Endothelial cell of umbilical vein (primary cell): Measurements from ENCODE around the gene B9D1. TPM values are rescaled to one million over a fixed set of nuclear protein-coding genes. Genes with fewer than 3 reads are reported as not detected.

ENCODE experiments used
- BruUV-seq: library from RNA; stranded (reverse); fragments of 400-500 nt; replicated peaks from 2 replicates; lab custom pipeline; 2021; lab: Mats Ljungman, UMichigan
- CTCF ChIA-PET: fragments of 300-600, 350-600 bp; sonication (Branson Sonifier 250); formaldehyde crosslinking; loops from one replicate; lab custom pipeline; 2021; ENCODE audit warnings: antibody characterized with exemption, inconsistent platforms; lab: Charles Lee
- POLR2A ChIA-PET: fragments of 300-600, 350-600 bp; sonication (Branson Sonifier 250); formaldehyde crosslinking; loops from one replicate; lab custom pipeline; 2021; ENCODE audit warnings: antibody characterized with exemption, inconsistent platforms; lab: Charles Lee
- DNase-seq: peaks from one replicate; pipeline ENCODE4 v3.0.0-alpha.2; 2011; ENCODE audit warnings: low read depth, low spot score
- FAIRE-seq: peaks from 2 replicates; lab custom pipeline; 2011; peaks lifted over from hg19 to GRCh38; lab: Jason Lieb, UNC
- H2AFZ ChIP-seq: 2 replicates; pipeline ENCODE4 v1.6.0; 2012; ENCODE audit warnings: low read depth, low read length, control low read depth, inconsistent platforms
- H3K27ac ChIP-seq: 2 replicates; pipeline ENCODE4 v1.5.1; 2011; ENCODE audit warnings: low read depth, mild to moderate bottlenecking, control low read depth, low read length, moderate library complexity; ENCODE audit not compliant: insufficient read depth
- H3K27me3 ChIP-seq, 2 experiments: 2 replicates each; pipeline versions ENCODE4 v1.6.0 to v1.6.1; 2011; ENCODE audit warnings: low read length in 2 of 2, mixed read lengths in 1 of 2; ENCODE audit not compliant: control insufficient read depth in 2 of 2, insufficient read depth in 2 of 2
- H3K36me3 ChIP-seq, 2 experiments: 2 replicates in 1 of 2; 3 replicates in 1 of 2; pipeline ENCODE4 v1.5.1; 2011; ENCODE audit warnings: low read length in 2 of 2, mild to moderate bottlenecking in 1 of 2, moderate library complexity in 1 of 2; ENCODE audit not compliant: control insufficient read depth in 2 of 2, insufficient read depth in 2 of 2; ENCODE audit errors: extremely low read depth in 1 of 2
- H3K4me1 ChIP-seq: 3 replicates; pipeline ENCODE4 v1.5.1; 2011; ENCODE audit warnings: mild to moderate bottlenecking, low read length; ENCODE audit not compliant: control insufficient read depth, insufficient read depth; ENCODE audit errors: extremely low read depth
- H3K4me2 ChIP-seq: 2 replicates; pipeline ENCODE4 v1.6.1; 2011; ENCODE audit warnings: low read length, control low read depth, mixed read lengths; ENCODE audit not compliant: insufficient read depth
- H3K4me3 ChIP-seq, 3 experiments: fragments of 200-600 bp in 1 of 3; sonication (generic), shearing (Covaris generic) in 1 of 3; replicated peaks in 1 of 3; 2 replicates each; pipeline ENCODE4 v1.5.1; 2011 to 2016; ENCODE audit warnings: control low read depth in 3 of 3, low read length in 3 of 3, mild to moderate bottlenecking in 2 of 3, inconsistent platforms in 1 of 3, low read depth in 1 of 3, moderate library complexity in 1 of 3; ENCODE audit not compliant: insufficient read depth in 1 of 3
- H3K79me2 ChIP-seq: 2 replicates; pipeline ENCODE4 v1.6.0; 2012; ENCODE audit warnings: low read length, inconsistent platforms; ENCODE audit not compliant: control insufficient read depth, insufficient read depth
- H3K9ac ChIP-seq: replicated peaks from 2 replicates; pipeline ENCODE3; 2011; ENCODE audit warnings: low read length, control low read depth; ENCODE audit not compliant: insufficient read depth; ENCODE audit errors: extremely low read depth
- H3K9me1 ChIP-seq: replicated peaks from 3 replicates; pipeline ENCODE4 v1.6.0; 2011; ENCODE audit warnings: mild to moderate bottlenecking, low read length; ENCODE audit not compliant: control insufficient read depth, insufficient read depth; ENCODE audit errors: extremely low read depth
- H3K9me3 ChIP-seq: replicated peaks from 2 replicates; pipeline ENCODE4 v1.5.1; 2012; ENCODE audit warnings: low read length, inconsistent platforms; ENCODE audit not compliant: control insufficient read depth, insufficient read depth
- H4K20me1 ChIP-seq: replicated peaks from 2 replicates; pipeline ENCODE3; 2011; ENCODE audit warnings: mild to moderate bottlenecking, low read length; ENCODE audit not compliant: control insufficient read depth, insufficient read depth; ENCODE audit errors: extremely low read depth
- EZH2 ChIP-seq: IDR thresholded peaks from 2 replicates; pipeline ENCODE4 v1.6.1; 2012; ENCODE audit warnings: borderline replicate concordance, low read depth, mild to moderate bottlenecking, moderate library complexity, low read length, inconsistent platforms; ENCODE audit not compliant: severe bottlenecking
- FOS ChIP-seq: IDR thresholded peaks from 2 replicates; pipeline ENCODE4 v1.6.1; 2011; ENCODE audit warnings: mild to moderate bottlenecking, low read length, moderate library complexity, borderline replicate concordance; ENCODE audit not compliant: insufficient read depth
- GATA2 ChIP-seq: IDR thresholded peaks from 2 replicates; pipeline ENCODE4 v1.7.0; 2011; ENCODE audit warnings: low read depth, mild to moderate bottlenecking, moderate library complexity, mixed read lengths, low read length; ENCODE audit not compliant: insufficient read length, insufficient read depth
- JUN ChIP-seq: IDR thresholded peaks from 2 replicates; pipeline ENCODE4 v1.6.1; 2011; ENCODE audit warnings: borderline replicate concordance, low read depth; ENCODE audit not compliant: insufficient read length, insufficient read depth
- MYC ChIP-seq: IDR thresholded peaks from one replicate; pipeline ENCODE4 v1.6.1; 2011; ENCODE audit warnings: mild to moderate bottlenecking, low read depth, low read length
- POLR2A ChIP-seq: IDR thresholded peaks from 2 replicates; pipeline ENCODE4 v1.6.1; 2012; ENCODE audit warnings: low read depth, mild to moderate bottlenecking, control low read depth, low read length
- POLR2AphosphoS5 ChIP-seq: IDR thresholded peaks from 2 replicates; pipeline ENCODE4 v1.6.1; 2012; ENCODE audit warnings: low read depth, mild to moderate bottlenecking, control low read depth, low read length, moderate library complexity; ENCODE audit not compliant: insufficient read depth
- dilution Hi-C: fragments of 300-500 bp; cut with MboI; formaldehyde crosslinking; loops from one replicate; pipeline ENCODE4 v1.15.0; 2019; ENCODE audit warnings: low sequenced_read_pairs; ENCODE audit not compliant: extremely low pct_ligation_motif_present
- intact Hi-C: fragments of 100-400 bp; cut with micrococcal nuclease; formaldehyde crosslinking; loops from one replicate; pipeline ENCODE4 v1.10.0; 2022
- polyA plus RNA-seq, 4 experiments: library from polyadenylated mRNA; depleted of rRNA in 3 of 4; stranded (reverse) in 3 of 4; unstranded in 1 of 4; fragments of >200 nt; gene quantifications; 2 replicates each; pipeline versions ENCODE4 v1.2.1 to v1.2.3, GENCODE V29; 2011 to 2012; ENCODE audit warnings: missing spikeins in 1 of 4
- total RNA-seq: library from RNA; stranded (reverse); gene quantifications from 2 replicates; pipeline ENCODE4 v1.2.3, GENCODE V29; 2021
- TF ChIP-seq, protein P1 (sequence below): IDR thresholded peaks from 2 replicates; pipeline ENCODE4 v1.6.1; 2011; ENCODE audit not compliant: insufficient read depth, insufficient read length
- TF ChIP-seq, protein P2 (sequence below), 2 donors: IDR thresholded peaks; 1 replicate in 1 of 2; 2 replicates in 1 of 2; pipeline ENCODE4 v1.5.1; 2011; ENCODE audit warnings: low read length in 2 of 2, mild to moderate bottlenecking in 2 of 2, moderate library complexity in 2 of 2, control low read depth in 1 of 2, inconsistent platforms in 1 of 2, low read depth in 1 of 2; ENCODE audit not compliant: insufficient read depth in 1 of 2; ENCODE audit errors: extremely low read depth in 1 of 2

Gene B9D1
- total and polyA plus RNA-seq, 2 donors (not counting 3 experiments of a cell fraction or from before 2014, with no cell fraction given), result 20.5 to 55.8 TPM

DNA sequence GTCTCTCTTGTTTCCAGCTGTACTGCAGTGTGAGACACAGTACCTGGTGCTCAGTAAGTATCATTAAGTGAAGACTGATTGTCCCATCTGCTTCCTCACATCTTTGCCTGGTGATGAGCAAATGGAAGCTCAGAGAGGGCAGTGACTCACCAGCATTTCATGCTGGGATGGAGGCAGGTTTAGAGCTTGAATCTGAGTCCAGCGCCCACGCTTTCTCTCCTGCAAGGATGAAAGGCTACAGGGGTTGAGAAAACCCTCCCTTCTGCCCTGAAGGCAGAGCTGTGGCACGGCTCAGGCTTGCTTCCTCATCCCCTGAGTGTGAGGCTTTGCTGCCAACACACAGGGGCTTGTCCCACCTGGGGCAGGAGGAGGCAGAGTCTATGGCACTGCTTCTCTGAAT is 47.0 kb upstream of the B9D1 start:
- no peaks in the 10 kb centered on the region for H3K36me3 ChIP-seq
- H3K27ac ChIP-seq, result no peak overlapping the region
- no peak overlapping the region for H3K4me2 ChIP-seq
- dilution Hi-C loops (no loop called here), intact Hi-C loops (no loop called here)
- H3K9me3 ChIP-seq, result no peaks in the 10 kb centered on the region
- H3K4me3 ChIP-seq, result no peak overlapping the region
- H3K4me1 ChIP-seq, result no peaks in the 10 kb centered on the region
- no peaks in the 10 kb centered on the region for H3K79me2 ChIP-seq
- H2AFZ ChIP-seq, result no peak overlapping the region
- ChIA-PET POLR2A (no interaction called here), CTCF (interaction anchor here (1.6 kb wide), 1 partner anchor 45 kb away, joined by 4 read pairs; no protein-coding TSS in a partner anchor)
- H3K27me3 ChIP-seq, result peaks cover 4 to 7% of the 10 kb centered on the region in 2 experiments
- DNase-seq, result no peak
- H3K9me1 ChIP-seq, result no peaks in the 10 kb centered on the region
- BruUV-seq, result no TSS peak
- no peak for FAIRE-seq
- H3K9ac ChIP-seq, result no peak overlapping the region
- no peaks in the 10 kb centered on the region for H4K20me1 ChIP-seq
- TF ChIP-seq POLR2A (no peak), MYC (no peak), EZH2 (no peak), POLR2AphosphoS5 (no peak), GATA2 (no peak), FOS (no peak), JUN (no peak)
- TF ChIP-seq, protein P1, sequence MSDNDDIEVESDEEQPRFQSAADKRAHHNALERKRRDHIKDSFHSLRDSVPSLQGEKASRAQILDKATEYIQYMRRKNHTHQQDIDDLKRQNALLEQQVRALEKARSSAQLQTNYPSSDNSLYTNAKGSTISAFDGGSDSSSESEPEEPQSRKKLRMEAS, result no peak
- TF ChIP-seq, protein P2, sequence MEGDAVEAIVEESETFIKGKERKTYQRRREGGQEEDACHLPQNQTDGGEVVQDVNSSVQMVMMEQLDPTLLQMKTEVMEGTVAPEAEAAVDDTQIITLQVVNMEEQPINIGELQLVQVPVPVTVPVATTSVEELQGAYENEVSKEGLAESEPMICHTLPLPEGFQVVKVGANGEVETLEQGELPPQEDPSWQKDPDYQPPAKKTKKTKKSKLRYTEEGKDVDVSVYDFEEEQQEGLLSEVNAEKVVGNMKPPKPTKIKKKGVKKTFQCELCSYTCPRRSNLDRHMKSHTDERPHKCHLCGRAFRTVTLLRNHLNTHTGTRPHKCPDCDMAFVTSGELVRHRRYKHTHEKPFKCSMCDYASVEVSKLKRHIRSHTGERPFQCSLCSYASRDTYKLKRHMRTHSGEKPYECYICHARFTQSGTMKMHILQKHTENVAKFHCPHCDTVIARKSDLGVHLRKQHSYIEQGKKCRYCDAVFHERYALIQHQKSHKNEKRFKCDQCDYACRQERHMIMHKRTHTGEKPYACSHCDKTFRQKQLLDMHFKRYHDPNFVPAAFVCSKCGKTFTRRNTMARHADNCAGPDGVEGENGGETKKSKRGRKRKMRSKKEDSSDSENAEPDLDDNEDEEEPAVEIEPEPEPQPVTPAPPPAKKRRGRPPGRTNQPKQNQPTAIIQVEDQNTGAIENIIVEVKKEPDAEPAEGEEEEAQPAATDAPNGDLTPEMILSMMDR (IDR thresholded peaks at IDR 0.05; ENCODE audit: extremely low read depth in 1 of 2, insufficient read depth in 1 of 2, low read depth in 1 of 2, low read length in 2 of 2), result no peak
